C4-2B (cell line): ENCODE data around the gene FOLR1.

Experiments
- CTCF ChIP-seq: fragments of 450-650 bp; conservative IDR thresholded peaks from 2 replicates; pipeline ENCODE4 v1.5.1; 2017; ENCODE audit warnings: mild to moderate bottlenecking
- ZFX ChIP-seq: fragments of 450-650 bp; IDR thresholded peaks from 2 replicates; pipeline ENCODE4 v1.6.1; 2017

GRCh38 chr11:72239313-72239848, 47.4 kb downstream of the FOLR1 start:
- TF ChIP-seq CTCF (no peak), ZFX (no peak)
